WTC11 (cell line): ENCODE results near the gene SIX4. TPM values are rescaled to one million over a fixed set of nuclear protein-coding genes. Genes with fewer than 3 reads are reported as not detected.

Experiments
- ATAC-seq: fragments of 200-7000 bp; cut with Tn5 transposase; 2 replicates; pipeline ENCODE4 v1.10.0; 2021; ENCODE audit warnings: mild to moderate bottlenecking, moderate library complexity
- CTCF ChIA-PET: fragments of 300-600 bp; sonication (Branson Sonifier 250); formaldehyde crosslinking; loops from one replicate; lab custom pipeline; 2021; ENCODE audit warnings: antibody characterized with exemption; lab: Charles Lee
- POLR2A ChIA-PET: fragments of 350-600 bp; sonication (Branson Sonifier 250); formaldehyde crosslinking; loops from one replicate; lab custom pipeline; 2021; ENCODE audit warnings: antibody characterized with exemption; lab: Charles Lee
- DNase-seq: peaks from one replicate; pipeline ENCODE4 v3.0.0; 2021; ENCODE audit warnings: low spot score
- H3K27ac Mint-ChIP-seq: 2 replicates; pipeline ENCODE4 v1.8.0; 2021; ENCODE audit warnings: mixed read lengths
- H3K27me3 Mint-ChIP-seq: 2 replicates; pipeline ENCODE4 v1.8.0; 2021; ENCODE audit warnings: low read depth, mild to moderate bottlenecking, moderate library complexity, mixed read lengths
- H3K36me3 Mint-ChIP-seq: 2 replicates; pipeline ENCODE4 v1.8.0; 2021; ENCODE audit warnings: mixed read lengths
- H3K4me1 Mint-ChIP-seq: 2 replicates; pipeline ENCODE4 v1.8.0; 2022; ENCODE audit warnings: mixed read lengths
- H3K4me3 Mint-ChIP-seq: 2 replicates; pipeline ENCODE4 v1.8.0; 2021; ENCODE audit warnings: mild to moderate bottlenecking, moderate library complexity, mixed read lengths
- H3K9me3 Mint-ChIP-seq: 2 replicates; pipeline ENCODE4 v1.8.0; 2021; ENCODE audit warnings: mixed read lengths
- ATF2 ChIP-seq: sonication (generic); formaldehyde crosslinking; IDR thresholded peaks from 2 replicates; pipeline ENCODE4 v1.8.1; 2022; ENCODE audit warnings: low read depth, missing genetic modification reagents, borderline replicate concordance
- CREB1 ChIP-seq: sonication (generic); formaldehyde crosslinking; IDR thresholded peaks from 2 replicates; pipeline ENCODE4 v1.8.0; 2023; ENCODE audit warnings: mild to moderate bottlenecking, missing genetic modification reagents
- ETV6 ChIP-seq: sonication (generic); formaldehyde crosslinking; IDR thresholded peaks from 2 replicates; pipeline ENCODE4 v1.8.1; 2022; ENCODE audit warnings: mild to moderate bottlenecking, missing genetic modification reagents
- GRHL2 ChIP-seq: fragments of 250-450 bp; sonication (Bioruptor Pico); IDR thresholded peaks from 2 replicates; pipeline ENCODE4 v1.8.0; 2022; ENCODE audit warnings: mild to moderate bottlenecking, moderate library complexity; ENCODE audit not compliant: insufficient replicate concordance, severe bottlenecking
- HMGA2 ChIP-seq: fragments of 250-450 bp; sonication (Bioruptor Pico); IDR thresholded peaks from 2 replicates; pipeline ENCODE4 v1.4.0; 2021; ENCODE audit warnings: mild to moderate bottlenecking, moderate library complexity
- KAT7 ChIP-seq: sonication (generic); formaldehyde crosslinking; IDR thresholded peaks from 2 replicates; pipeline ENCODE4 v1.8.1; 2023; ENCODE audit warnings: missing genetic modification reagents, mild to moderate bottlenecking, borderline replicate concordance
- MXD4 ChIP-seq: fragments of 250-450 bp; sonication (Bioruptor Pico); IDR thresholded peaks from 2 replicates; pipeline ENCODE4 v1.8.0; 2021; ENCODE audit warnings: mild to moderate bottlenecking, moderate library complexity, borderline replicate concordance
- MYBL2 ChIP-seq: sonication (generic); formaldehyde crosslinking; IDR thresholded peaks from 2 replicates; pipeline ENCODE4 v1.8.1; 2023; ENCODE audit warnings: mild to moderate bottlenecking, moderate library complexity, missing genetic modification reagents
- RORB ChIP-seq: fragments of 250-450 bp; sonication (Bioruptor Pico); IDR thresholded peaks from 2 replicates; pipeline ENCODE4 v1.9.0; 2021; ENCODE audit warnings: mild to moderate bottlenecking
- TCF7 ChIP-seq: sonication (generic); formaldehyde crosslinking; IDR thresholded peaks from 2 replicates; pipeline ENCODE4 v1.8.0; 2022; ENCODE audit warnings: mild to moderate bottlenecking, low read depth, missing genetic modification reagents, moderate library complexity
- TEAD4 ChIP-seq: sonication (generic); formaldehyde crosslinking; IDR thresholded peaks from 2 replicates; pipeline ENCODE4 v1.8.0; 2022; ENCODE audit warnings: mild to moderate bottlenecking, missing genetic modification reagents
- TP53 ChIP-seq: sonication (generic); formaldehyde crosslinking; IDR thresholded peaks from 2 replicates; pipeline ENCODE4 v1.8.1; 2023; ENCODE audit warnings: mild to moderate bottlenecking, missing genetic modification reagents
- USF2 ChIP-seq: sonication (generic); formaldehyde crosslinking; IDR thresholded peaks from 2 replicates; pipeline ENCODE4 v1.8.1; 2023; ENCODE audit warnings: mild to moderate bottlenecking, missing genetic modification reagents, moderate library complexity
- ZNF138 ChIP-seq: sonication (generic); formaldehyde crosslinking; conservative IDR thresholded peaks from 2 replicates; pipeline ENCODE4 v1.8.1; 2022; ENCODE audit warnings: mild to moderate bottlenecking, moderate library complexity, missing genetic modification reagents
- ZNF263 ChIP-seq: sonication (generic); formaldehyde crosslinking; IDR thresholded peaks from 2 replicates; pipeline ENCODE4 v1.8.1; 2022; ENCODE audit warnings: low read depth, mild to moderate bottlenecking, moderate library complexity, missing genetic modification reagents
- ZNF317 ChIP-seq: sonication (generic); formaldehyde crosslinking; IDR thresholded peaks from 2 replicates; pipeline ENCODE4 v1.8.1; 2023; ENCODE audit warnings: low read depth, mild to moderate bottlenecking, moderate library complexity, missing genetic modification reagents, borderline replicate concordance
- ZNF396 ChIP-seq: fragments of 250-450 bp; sonication (Bioruptor Pico); IDR thresholded peaks from 2 replicates; pipeline ENCODE4 v1.8.0; 2021; ENCODE audit warnings: mild to moderate bottlenecking, moderate library complexity, borderline replicate concordance
- ZNF425 ChIP-seq: fragments of 250-450 bp; sonication (Bioruptor Pico); conservative IDR thresholded peaks from 2 replicates; pipeline ENCODE4 v1.9.0; 2021; ENCODE audit warnings: mild to moderate bottlenecking
- ZSCAN18 ChIP-seq: fragments of 250-450 bp; sonication (Bioruptor Pico); IDR thresholded peaks from 2 replicates; pipeline ENCODE4 v2.1.2; 2022; ENCODE audit warnings: mild to moderate bottlenecking, moderate library complexity
- total RNA-seq: library from RNA; stranded (reverse); gene quantifications from 3 replicates; pipeline ENCODE4 v1.2.3, GENCODE V29; 2021

The SIX4 gene
- total RNA-seq, 1 experiment from 2014 or later = 41.8 TPM

- TF ChIP-seq RORB (CRISPR knock-in tag) (no peak), TEAD4 (CRISPR knock-in tag) (no peak), ZNF263 (CRISPR knock-in tag) (no peak), MYBL2 (CRISPR knock-in tag) (no peak), ZNF425 (no peak), HMGA2 (CRISPR knock-in tag) (no peak), USF2 (CRISPR knock-in tag) (no peak), ZNF138 (CRISPR knock-in tag) (no peak), ATF2 (no peak), ZNF396 (no peak), GRHL2 (CRISPR knock-in tag) (no peak), TP53 (no peak), TCF7 (CRISPR knock-in tag) (no peak), KAT7 (CRISPR knock-in tag) (no peak), MXD4 (CRISPR knock-in tag) (no peak), ETV6 (CRISPR knock-in tag) (no peak), ZSCAN18 (no peak), ZNF317 (CRISPR knock-in tag) (no peak), CREB1 (no peak)
- Mint-ChIP-seq H3K4me1 (peaks cover 20% of the 10 kb centered on the region), H3K27ac (no peak overlapping the region), H3K4me3 (no peak overlapping the region), H3K27me3 (peaks cover 46% of the 10 kb centered on the region), H3K36me3 (no peaks in the 10 kb centered on the region), H3K9me3 (no peaks in the 10 kb centered on the region)
- POLR2A ChIA-PET = no interaction called here
- DNase-seq (no peak), ATAC-seq (no peak)
- CTCF ChIA-PET = no interaction called here
Observed at GRCh38 chr14:60661721-60662120, 62.4 kb downstream of the SIX4 start.

Other genes starting within 250 kb of the SIX4 start
- 1.9 to 2.5 TPM (median 2.5 TPM) in 3 replicates for gene C14orf39, start 238.3 kb downstream of the SIX4 start, total RNA-seq
- 0.07 TPM in 1 of 3 replicates, not detected in the others for gene SIX6, start 215.2 kb downstream of the SIX4 start, total RNA-seq
- gene SIX1, start 74.9 kb downstream of the SIX4 start, total RNA-seq = 0.21 to 0.59 TPM (median 0.30 TPM) in 3 replicates
- gene MNAT1, start 10.4 kb upstream of the SIX4 start, total RNA-seq = 55.2 to 59.0 TPM (median 56.0 TPM) in 3 replicates